ENCODE results near the gene PITX3.

The PITX3 gene

GRCh38 chr10:102230861-102231356 lies 10.4 kb downstream of the PITX3 start (continued):
- TF ChIP-seq SALL2 (tag by site-specific recombination; IDR thresholded peaks at IDR 0.05; ENCODE audit: borderline replicate concordance) = no peak
- no peak for TF ChIP-seq ZNF664 (tag by site-specific recombination; IDR thresholded peaks at IDR 0.05)
- TF ChIP-seq ZIC2 (tag by site-specific recombination; IDR thresholded peaks at IDR 0.05) = no peak
- no peak for TF ChIP-seq ZNF530 (tag by site-specific recombination; IDR thresholded peaks at IDR 0.05; ENCODE audit: low read depth)
- TF ChIP-seq ZBTB8A (tag by site-specific recombination; IDR thresholded peaks at IDR 0.05) = peak; percentile 61
- TF ChIP-seq ZFP37 (tag by site-specific recombination; IDR thresholded peaks at IDR 0.05) = peak; percentile 44; the same call in 1 of the 2 replicates
- TF ChIP-seq, protein P1, sequence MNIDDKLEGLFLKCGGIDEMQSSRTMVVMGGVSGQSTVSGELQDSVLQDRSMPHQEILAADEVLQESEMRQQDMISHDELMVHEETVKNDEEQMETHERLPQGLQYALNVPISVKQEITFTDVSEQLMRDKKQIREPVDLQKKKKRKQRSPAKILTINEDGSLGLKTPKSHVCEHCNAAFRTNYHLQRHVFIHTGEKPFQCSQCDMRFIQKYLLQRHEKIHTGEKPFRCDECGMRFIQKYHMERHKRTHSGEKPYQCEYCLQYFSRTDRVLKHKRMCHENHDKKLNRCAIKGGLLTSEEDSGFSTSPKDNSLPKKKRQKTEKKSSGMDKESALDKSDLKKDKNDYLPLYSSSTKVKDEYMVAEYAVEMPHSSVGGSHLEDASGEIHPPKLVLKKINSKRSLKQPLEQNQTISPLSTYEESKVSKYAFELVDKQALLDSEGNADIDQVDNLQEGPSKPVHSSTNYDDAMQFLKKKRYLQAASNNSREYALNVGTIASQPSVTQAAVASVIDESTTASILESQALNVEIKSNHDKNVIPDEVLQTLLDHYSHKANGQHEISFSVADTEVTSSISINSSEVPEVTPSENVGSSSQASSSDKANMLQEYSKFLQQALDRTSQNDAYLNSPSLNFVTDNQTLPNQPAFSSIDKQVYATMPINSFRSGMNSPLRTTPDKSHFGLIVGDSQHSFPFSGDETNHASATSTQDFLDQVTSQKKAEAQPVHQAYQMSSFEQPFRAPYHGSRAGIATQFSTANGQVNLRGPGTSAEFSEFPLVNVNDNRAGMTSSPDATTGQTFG (tag by site-specific recombination; IDR thresholded peaks at IDR 0.05; ENCODE audit: borderline replicate concordance) = no peak
- TF ChIP-seq ZNF121 (tag by site-specific recombination; IDR thresholded peaks at IDR 0.05) = no peak
- TF ChIP-seq ZNF146 (tag by site-specific recombination; IDR thresholded peaks at IDR 0.05) = no peak
- no peak for TF ChIP-seq ZNF701 (tag by site-specific recombination; IDR thresholded peaks at IDR 0.05)
- no peak for TF ChIP-seq ZNF341 (tag by site-specific recombination; IDR thresholded peaks at IDR 0.05; ENCODE audit: low read depth)
- peak; percentile 77 for TF ChIP-seq ZNF335 (tag by site-specific recombination; conservative IDR thresholded peaks at IDR 0.05)
- no peak for TF ChIP-seq ZNF394 (tag by site-specific recombination; IDR thresholded peaks at IDR 0.05; ENCODE audit: borderline replicate concordance)
- no peak for TF ChIP-seq ZNF624 (tag by site-specific recombination; IDR thresholded peaks at IDR 0.05)
- TF ChIP-seq, protein P2, sequence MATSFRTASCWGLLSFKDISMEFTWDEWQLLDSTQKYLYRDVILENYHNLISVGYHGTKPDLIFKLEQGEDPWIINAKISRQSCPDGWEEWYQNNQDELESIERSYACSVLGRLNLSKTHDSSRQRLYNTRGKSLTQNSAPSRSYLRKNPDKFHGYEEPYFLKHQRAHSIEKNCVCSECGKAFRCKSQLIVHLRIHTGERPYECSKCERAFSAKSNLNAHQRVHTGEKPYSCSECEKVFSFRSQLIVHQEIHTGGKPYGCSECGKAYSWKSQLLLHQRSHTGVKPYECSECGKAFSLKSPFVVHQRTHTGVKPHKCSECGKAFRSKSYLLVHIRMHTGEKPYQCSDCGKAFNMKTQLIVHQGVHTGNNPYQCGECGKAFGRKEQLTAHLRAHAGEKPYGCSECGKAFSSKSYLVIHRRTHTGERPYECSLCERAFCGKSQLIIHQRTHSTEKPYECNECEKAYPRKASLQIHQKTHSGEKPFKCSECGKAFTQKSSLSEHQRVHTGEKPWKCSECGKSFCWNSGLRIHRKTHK (tag by site-specific recombination; IDR thresholded peaks at IDR 0.05) = no peak
- TF ChIP-seq ZNF843 (tag by site-specific recombination; IDR thresholded peaks at IDR 0.05) = peak; percentile 35
- TF ChIP-seq ZNF202 (tag by site-specific recombination; IDR thresholded peaks at IDR 0.05; ENCODE audit: borderline replicate concordance) = no peak
- no peak for TF ChIP-seq TCF7L2 (IDR thresholded peaks at IDR 0.05; ENCODE audit: borderline replicate concordance, low read depth, low read length)
- no peak for TF ChIP-seq ZNF311 (tag by site-specific recombination; IDR thresholded peaks at IDR 0.05; ENCODE audit: borderline replicate concordance)
- TF ChIP-seq ZBTB26 (tag by site-specific recombination; optimal IDR thresholded peaks at IDR 0.05) = peak; percentile 68
- peak; percentile 83 for TF ChIP-seq EGR2 (tag by site-specific recombination; IDR thresholded peaks at IDR 0.05; ENCODE audit: low read depth)
- no peak for TF ChIP-seq ZNF76 (tag by site-specific recombination; IDR thresholded peaks at IDR 0.05; ENCODE audit: borderline replicate concordance, low read depth)
- TF ChIP-seq KLF7 (tag by site-specific recombination; IDR thresholded peaks at IDR 0.05; ENCODE audit: borderline replicate concordance) = no peak
- no peak for TF ChIP-seq ZNF580 (tag by site-specific recombination; IDR thresholded peaks at IDR 0.05)
- no peak for TF ChIP-seq ZNF426 (tag by site-specific recombination; IDR thresholded peaks at IDR 0.05)
- TF ChIP-seq OVOL3 (tag by site-specific recombination; IDR thresholded peaks at IDR 0.05) = no peak
- no peak for TF ChIP-seq ZNF658 (tag by site-specific recombination; IDR thresholded peaks at IDR 0.05)
- TF ChIP-seq ZNF600 (tag by site-specific recombination; IDR thresholded peaks at IDR 0.05) = peak; percentile 50; the same call in 1 of the 2 replicates
- TF ChIP-seq KLF9 (tag by site-specific recombination; IDR thresholded peaks at IDR 0.05; ENCODE audit: low read depth) = no peak
- no peak for TF ChIP-seq GLI2 (tag by site-specific recombination; IDR thresholded peaks at IDR 0.05; ENCODE audit: borderline replicate concordance, low read depth)
- TF ChIP-seq ZNF626 (tag by site-specific recombination; IDR thresholded peaks at IDR 0.05) = no peak
- TF ChIP-seq ZBTB44 (tag by site-specific recombination; IDR thresholded peaks at IDR 0.05) = no peak
- peak; percentile 25; the same call in 1 of the 2 replicates for TF ChIP-seq WT1 (tag by site-specific recombination; IDR thresholded peaks at IDR 0.05)
- no peak for TF ChIP-seq RBAK (tag by site-specific recombination; IDR thresholded peaks at IDR 0.05)
- no peak for TF ChIP-seq ZNF776 (tag by site-specific recombination; IDR thresholded peaks at IDR 0.05; ENCODE audit: borderline replicate concordance)

Measured in HEK293 (cell line).